Measurements from ENCODE around the gene KRT77.

DNA sequence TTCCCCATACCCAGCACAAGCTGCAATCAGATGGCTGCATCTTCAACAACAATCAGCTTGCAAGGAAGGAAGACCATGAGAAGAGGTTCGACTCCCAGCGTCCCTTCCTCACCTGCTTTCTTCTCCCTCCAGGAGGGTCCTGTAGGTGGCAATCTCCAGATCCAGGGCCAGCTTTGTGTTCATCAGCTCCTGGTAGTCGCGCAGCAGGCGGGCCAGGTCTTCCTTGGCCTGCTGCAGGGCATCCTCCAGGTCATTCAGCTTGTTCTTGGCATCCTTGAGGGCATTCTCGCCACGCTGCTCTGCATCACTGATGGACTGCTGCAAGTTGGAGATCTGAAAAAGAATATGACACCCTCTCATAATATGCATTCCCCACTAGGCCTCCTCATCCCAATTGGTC, 27.2 kb downstream of the KRT77 start:
- TF ChIP-seq, protein P1, sequence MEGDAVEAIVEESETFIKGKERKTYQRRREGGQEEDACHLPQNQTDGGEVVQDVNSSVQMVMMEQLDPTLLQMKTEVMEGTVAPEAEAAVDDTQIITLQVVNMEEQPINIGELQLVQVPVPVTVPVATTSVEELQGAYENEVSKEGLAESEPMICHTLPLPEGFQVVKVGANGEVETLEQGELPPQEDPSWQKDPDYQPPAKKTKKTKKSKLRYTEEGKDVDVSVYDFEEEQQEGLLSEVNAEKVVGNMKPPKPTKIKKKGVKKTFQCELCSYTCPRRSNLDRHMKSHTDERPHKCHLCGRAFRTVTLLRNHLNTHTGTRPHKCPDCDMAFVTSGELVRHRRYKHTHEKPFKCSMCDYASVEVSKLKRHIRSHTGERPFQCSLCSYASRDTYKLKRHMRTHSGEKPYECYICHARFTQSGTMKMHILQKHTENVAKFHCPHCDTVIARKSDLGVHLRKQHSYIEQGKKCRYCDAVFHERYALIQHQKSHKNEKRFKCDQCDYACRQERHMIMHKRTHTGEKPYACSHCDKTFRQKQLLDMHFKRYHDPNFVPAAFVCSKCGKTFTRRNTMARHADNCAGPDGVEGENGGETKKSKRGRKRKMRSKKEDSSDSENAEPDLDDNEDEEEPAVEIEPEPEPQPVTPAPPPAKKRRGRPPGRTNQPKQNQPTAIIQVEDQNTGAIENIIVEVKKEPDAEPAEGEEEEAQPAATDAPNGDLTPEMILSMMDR (IDR thresholded peaks at IDR 0.05) = no peak
- no peak for TF ChIP-seq EP300 (IDR thresholded peaks at IDR 0.05)

All from stomach (tissue), 4 donors.